ENCODE results near the gene KCNA4.

DNA sequence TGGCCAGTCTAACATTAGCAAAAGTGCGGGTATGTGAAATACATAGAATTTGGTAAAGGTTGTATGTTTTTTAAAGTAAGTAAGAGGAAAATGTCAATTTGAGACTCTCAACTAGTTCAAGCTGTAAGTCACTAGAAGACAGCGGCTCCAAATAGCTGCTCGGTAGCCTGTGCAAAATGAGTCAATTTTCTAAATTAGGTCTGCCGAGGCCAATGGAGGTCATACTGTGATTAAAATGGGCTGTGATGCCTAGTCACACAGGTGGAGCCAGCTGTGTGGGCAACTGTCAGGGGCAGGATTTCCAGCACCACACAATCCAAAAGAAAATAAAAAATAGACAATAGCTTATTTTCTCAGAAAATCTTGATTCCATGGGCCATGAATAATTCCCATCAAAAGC lies 32.3 kb downstream of the KCNA4 start:
- TF ChIP-seq CTCF (IDR thresholded peaks at IDR 0.05) (no peak), POLR2A (IDR thresholded peaks at IDR 0.05) (no peak)
